ENCODE results near the gene MED23.

The MED23 gene

GRCh38 chr6:131640576-131640975 is 12.5 kb upstream of the MED23 start:
- DNase-seq: no peak

- DNase-seq: no peak
Observed at GRCh38 chr6:131640100-131640499, 12.1 kb upstream of the MED23 start.

- no peak for DNase-seq
Observed at GRCh38 chr6:131638013-131638412, 10.0 kb upstream of the MED23 start.

GRCh38 chr6:131636880-131637792 is 9.1 kb upstream of the MED23 start, which contains the start of gene ENPP3:
Gene ENPP3, plus strand, starts transcription at chr6:131637302. Its CDS starts 83 bp downstream, at chr6:131637385.
- no peak for DNase-seq

- no peak for DNase-seq
Observed at GRCh38 chr6:131635384-131636340, 7.6 kb upstream of the MED23 start.

- no peak for DNase-seq
Observed at GRCh38 chr6:131631625-131632289, 3.7 kb upstream of the MED23 start.

- DNase-seq: no peak
Observed at GRCh38 chr6:131629651-131630050, 1.6 kb upstream of the MED23 start.

- DNase-seq: no peak
Observed at GRCh38 chr6:131628726-131629125, 684 bp upstream of the MED23 start.

- DNase-seq: no peak
Observed at GRCh38 chr6:131615275-131615674, 12.8 kb downstream of the MED23 start.

- DNase-seq: no peak
Observed at GRCh38 chr6:131613296-131613925, 14.6 kb downstream of the MED23 start.

GRCh38 chr6:131602781-131603312 is 25.2 kb downstream of the MED23 start:
- no peak for DNase-seq

GRCh38 chr6:131600716-131601115 is 27.3 kb downstream of the MED23 start:
- DNase-seq: no peak

- DNase-seq: no peak
Observed at GRCh38 chr6:131597446-131597845, 30.6 kb downstream of the MED23 start.

GRCh38 chr6:131594074-131594473 is 34.0 kb downstream of the MED23 start:
- no peak for DNase-seq

GRCh38 chr6:131592935-131593334 is 35.1 kb downstream of the MED23 start:
- no peak for DNase-seq

- DNase-seq: no peak
Observed at GRCh38 chr6:131588643-131589042, 39.4 kb downstream of the MED23 start.

GRCh38 chr6:131587909-131588308 is 40.1 kb downstream of the MED23 start:
- no peak for DNase-seq

GRCh38 chr6:131586543-131586942 is 41.5 kb downstream of the MED23 start:
- no peak for DNase-seq

GRCh38 chr6:131581523-131581922 is 46.5 kb downstream of the MED23 start:
- DNase-seq: no peak

GRCh38 chr6:131575834-131576478 is 52.1 kb downstream of the MED23 start:
- no peak for DNase-seq

- DNase-seq: no peak
Observed at GRCh38 chr6:131574686-131575085, 53.4 kb downstream of the MED23 start.

- DNase-seq: no peak
Observed at GRCh38 chr6:131574133-131574532, 53.9 kb downstream of the MED23 start.

Data from NCI-H1048 (cell line).